Duodenal mucosa (tissue), 2 donors: Measurements from ENCODE around the gene PTPN2.

Experiments
- H3K27ac ChIP-seq: one replicate; pipeline ENCODE4 v1.7.0; 2013; ENCODE audit warnings: low read depth, low read length
- H3K27me3 ChIP-seq, 2 donors: one replicate each; pipeline ENCODE4 v1.7.0; 2013; ENCODE audit warnings: low read length in 2 of 2, control low read depth in 1 of 2; ENCODE audit not compliant: insufficient read depth in 2 of 2, control insufficient read depth in 1 of 2
- H3K36me3 ChIP-seq, 2 donors: one replicate each; pipeline ENCODE4 v1.7.0; 2013; ENCODE audit warnings: low read length in 2 of 2, control low read depth in 1 of 2; ENCODE audit not compliant: insufficient read depth in 2 of 2, control insufficient read depth in 1 of 2
- H3K4me1 ChIP-seq, 2 donors: one replicate each; pipeline ENCODE4 v1.7.0; 2013; ENCODE audit warnings: low read length in 2 of 2, control low read depth in 1 of 2; ENCODE audit not compliant: insufficient read depth in 2 of 2, control insufficient read depth in 1 of 2
- H3K4me3 ChIP-seq, 2 donors: one replicate each; pipeline ENCODE4 v1.7.0; 2013; ENCODE audit warnings: low read length in 2 of 2, low read depth in 1 of 2
- H3K9ac ChIP-seq, 2 donors: one replicate each; pipeline ENCODE4 v1.7.0; 2013; ENCODE audit warnings: low read length in 2 of 2, low read depth in 1 of 2
- H3K9me3 ChIP-seq, 2 donors: one replicate each; pipeline ENCODE4 v1.7.0; 2013; ENCODE audit warnings: low read length in 2 of 2, control low read depth in 1 of 2; ENCODE audit not compliant: control insufficient read depth in 1 of 2

The PTPN2 gene

GRCh38 chr18:12816451-12816850 is 67.6 kb downstream of the PTPN2 start:
- H3K27ac ChIP-seq = no peak overlapping the region

GRCh38 chr18:12811191-12811950 is 72.7 kb downstream of the PTPN2 start:
- Histone ChIP-seq H3K4me1 (no peaks in the 10 kb centered on the region), H3K9me3 (no peaks in the 10 kb centered on the region), H3K27ac (no peak overlapping the region), H3K36me3 (peaks cover 10 to 40% of the 10 kb centered on the region in 2 donors), H3K4me3 (no peak overlapping the region), H3K27me3 (no peaks in the 10 kb centered on the region), H3K9ac (no peak overlapping the region)

More at GRCh38 chr18:12816451-12816850, 67.6 kb downstream of the PTPN2 start:
- no peaks in the 10 kb centered on the region for H3K9me3 ChIP-seq
- no peak overlapping the region for H3K9ac ChIP-seq
- H3K4me3 ChIP-seq = no peak overlapping the region
- H3K27me3 ChIP-seq = no peaks in the 10 kb centered on the region
- no peaks in the 10 kb centered on the region for H3K4me1 ChIP-seq
- H3K36me3 ChIP-seq = peaks cover 14 to 32% of the 10 kb centered on the region in 2 donors

- no peak overlapping the region for H3K27ac ChIP-seq
- H3K9me3 ChIP-seq = no peaks in the 10 kb centered on the region
- H3K9ac ChIP-seq = no peak overlapping the region
- no peaks in the 10 kb centered on the region for H3K4me1 ChIP-seq
- H3K4me3 ChIP-seq = no peak overlapping the region
- H3K36me3 ChIP-seq = peaks cover 0 to 20% of the 10 kb centered on the region in 2 donors
- H3K27me3 ChIP-seq = no peaks in the 10 kb centered on the region
Measured at GRCh38 chr18:12803069-12803936, 80.7 kb downstream of the PTPN2 start.

DNA sequence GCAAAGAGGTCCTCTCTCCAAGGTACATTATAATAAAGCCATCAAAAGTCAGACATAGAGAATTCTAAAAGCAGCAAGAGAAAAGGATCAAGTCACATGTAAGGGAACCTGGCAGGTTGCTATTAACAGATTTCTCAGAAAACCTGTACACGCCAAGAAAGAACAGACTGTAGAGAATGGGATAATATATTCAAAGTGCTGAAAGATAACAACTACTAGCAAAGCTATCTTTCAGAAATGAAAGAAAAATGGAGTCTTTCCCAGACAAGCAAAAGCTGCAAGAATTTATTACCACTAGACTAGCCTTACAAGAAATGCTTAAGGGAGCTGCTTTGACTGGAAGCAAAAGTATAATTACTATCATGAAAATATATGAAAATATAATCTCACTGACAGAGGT is 81.5 kb downstream of the PTPN2 start:
- Histone ChIP-seq H3K4me3 (no peak overlapping the region), H3K9ac (no peak overlapping the region), H3K27me3 (no peaks in the 10 kb centered on the region), H3K36me3 (peaks cover 0 to 24% of the 10 kb centered on the region in 2 donors), H3K4me1 (no peaks in the 10 kb centered on the region), H3K27ac (no peak overlapping the region), H3K9me3 (no peaks in the 10 kb centered on the region)

DNA sequence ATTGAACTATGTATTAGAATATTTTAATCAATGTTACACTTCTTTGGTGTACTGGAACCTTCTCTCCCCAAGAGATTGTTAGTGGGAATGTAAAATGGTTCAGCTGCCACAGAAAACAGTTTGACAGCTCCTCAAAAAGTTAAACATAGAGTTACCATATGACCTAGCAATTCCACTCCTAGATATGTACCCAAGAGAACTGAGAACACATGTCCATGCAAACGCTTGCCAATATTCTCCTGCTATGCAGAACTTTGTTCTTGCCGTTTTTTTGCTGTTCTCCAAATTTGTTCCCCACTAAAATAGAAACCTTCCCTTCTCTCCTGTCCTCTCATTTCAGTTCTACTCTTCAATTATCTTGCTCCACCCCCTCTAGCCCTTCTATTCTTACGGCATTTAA is 87.6 kb downstream of the PTPN2 start:
- H3K27me3 ChIP-seq = no peaks in the 10 kb centered on the region
- H3K9ac ChIP-seq = no peak overlapping the region
- no peaks in the 10 kb centered on the region for H3K4me1 ChIP-seq
- no peak overlapping the region for H3K27ac ChIP-seq
- H3K4me3 ChIP-seq = no peak overlapping the region
- H3K36me3 ChIP-seq = peaks cover 9 to 33% of the 10 kb centered on the region in 2 donors
- no peaks in the 10 kb centered on the region for H3K9me3 ChIP-seq

DNA sequence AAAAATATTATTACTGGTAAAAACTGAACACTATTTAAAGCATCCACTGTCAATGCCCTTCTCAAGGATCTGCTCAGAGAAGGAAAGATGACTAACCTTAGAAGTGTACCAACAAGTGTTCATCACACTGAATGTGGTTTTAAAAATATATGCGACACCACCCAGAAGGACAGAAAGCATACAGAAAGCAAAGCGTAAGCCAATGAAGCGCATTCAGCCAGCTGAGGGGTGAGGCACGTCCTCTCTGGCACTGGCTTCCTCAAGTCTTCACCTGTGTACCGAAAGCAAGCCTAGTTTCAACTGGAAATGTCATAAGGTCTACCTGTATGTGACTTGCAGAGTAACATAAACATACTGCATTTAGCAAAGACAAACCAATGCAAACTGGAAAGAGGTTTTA is 92.4 kb downstream of the PTPN2 start:
- H3K9ac ChIP-seq = no peak overlapping the region
- no peaks in the 10 kb centered on the region for H3K27me3 ChIP-seq
- H3K4me3 ChIP-seq = no peak overlapping the region
- H3K27ac ChIP-seq = no peak overlapping the region
- no peaks in the 10 kb centered on the region for H3K4me1 ChIP-seq
- peaks cover 12 to 14% of the 10 kb centered on the region in 2 donors for H3K36me3 ChIP-seq
- H3K9me3 ChIP-seq = no peaks in the 10 kb centered on the region

DNA sequence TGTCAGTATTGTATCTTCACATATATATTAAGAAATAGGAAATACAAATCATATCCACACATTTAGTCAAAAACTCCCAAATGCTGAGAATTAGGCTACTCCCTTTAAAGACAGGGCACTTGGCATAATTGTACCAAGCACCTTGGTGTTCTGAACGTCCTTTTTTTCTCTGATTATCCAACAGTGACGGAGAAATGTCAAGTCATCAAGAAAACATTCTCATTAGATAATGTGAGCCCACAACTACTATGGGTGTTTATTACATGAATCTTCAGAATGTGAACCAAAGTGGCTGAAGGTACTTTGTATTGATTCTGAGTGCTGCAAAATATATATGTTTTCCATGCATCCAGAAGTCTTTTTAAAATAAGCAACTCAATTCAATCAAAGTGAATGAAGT is 97.4 kb downstream of the PTPN2 start:
- Histone ChIP-seq H3K27ac (no peak overlapping the region), H3K36me3 (peaks cover 1 to 6% of the 10 kb centered on the region in 2 donors), H3K9me3 (no peaks in the 10 kb centered on the region), H3K4me1 (peaks cover 0 to 12% of the 10 kb centered on the region in 2 donors), H3K9ac (no peak overlapping the region), H3K4me3 (no peak overlapping the region), H3K27me3 (no peaks in the 10 kb centered on the region)

- no peak overlapping the region for H3K9ac ChIP-seq
- no peak overlapping the region for H3K27ac ChIP-seq
- H3K4me3 ChIP-seq = no peak overlapping the region
Measured at GRCh38 chr18:12783524-12783923, 100.5 kb downstream of the PTPN2 start.

DNA sequence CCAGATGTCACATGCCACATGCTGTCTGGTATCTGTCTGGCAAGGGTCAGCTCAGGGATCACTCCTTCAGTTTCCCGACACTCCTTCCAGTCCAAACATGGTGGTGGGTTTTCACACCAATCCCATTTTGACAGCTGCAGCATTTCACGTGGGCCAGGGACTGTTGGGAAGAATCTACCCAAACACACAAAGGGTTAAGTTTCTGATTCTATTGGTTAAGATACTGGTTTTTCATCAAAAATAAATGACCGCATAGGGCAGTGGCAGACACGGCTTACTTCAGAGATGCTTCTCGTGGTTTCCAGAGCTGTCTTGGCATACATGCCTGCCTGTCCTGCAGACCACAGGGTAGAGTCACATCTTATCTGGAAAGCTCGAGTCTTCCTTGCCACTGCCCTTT is 101.5 kb downstream of the PTPN2 start:
- H3K36me3 ChIP-seq = no peaks in the 10 kb centered on the region
- no peak overlapping the region for H3K4me3 ChIP-seq
- H3K9me3 ChIP-seq = no peaks in the 10 kb centered on the region
- no peak overlapping the region for H3K27ac ChIP-seq
- no peak overlapping the region for H3K9ac ChIP-seq
- no peaks in the 10 kb centered on the region for H3K27me3 ChIP-seq
- H3K4me1 ChIP-seq = peaks cover 0 to 12% of the 10 kb centered on the region in 2 donors

More at GRCh38 chr18:12783524-12783923, 100.5 kb downstream of the PTPN2 start:
- no peaks in the 10 kb centered on the region for H3K9me3 ChIP-seq
- H3K36me3 ChIP-seq = no peaks in the 10 kb centered on the region
- no peaks in the 10 kb centered on the region for H3K27me3 ChIP-seq
- H3K4me1 ChIP-seq = peaks cover 0 to 12% of the 10 kb centered on the region in 2 donors

DNA sequence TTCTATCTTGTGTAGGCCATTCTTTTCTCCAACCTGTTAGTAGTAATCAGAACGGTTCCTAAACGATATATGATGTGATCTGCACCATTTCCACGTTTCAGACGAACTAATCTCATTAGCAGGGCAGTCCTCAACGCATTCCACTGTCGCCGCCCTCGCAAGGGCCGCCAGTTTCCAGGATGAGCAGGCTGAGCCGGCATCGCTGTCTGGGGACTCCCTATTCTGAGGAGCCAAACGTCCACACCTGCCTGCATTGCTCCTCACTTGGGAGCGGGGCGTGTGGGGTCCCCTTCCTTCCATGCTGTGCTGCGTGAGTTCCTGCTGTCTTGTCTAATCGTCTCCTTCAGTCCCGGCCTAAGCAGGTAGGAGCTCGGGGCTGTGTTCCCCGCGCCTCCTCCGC is 104.6 kb downstream of the PTPN2 start:
- H3K4me1 ChIP-seq = peaks cover 0 to 12% of the 10 kb centered on the region in 2 donors
- H3K27ac ChIP-seq = no peak overlapping the region
- no peak overlapping the region for H3K9ac ChIP-seq
- H3K9me3 ChIP-seq = no peaks in the 10 kb centered on the region
- no peaks in the 10 kb centered on the region for H3K27me3 ChIP-seq
- H3K4me3 ChIP-seq = no peak overlapping the region
- H3K36me3 ChIP-seq = no peaks in the 10 kb centered on the region
